ENCODE data around the gene HLA-DRA. TPM values are rescaled to one million over a fixed set of nuclear protein-coding genes. Genes with fewer than 3 reads are reported as not detected.

HLA-DRA gene
- total and polyA plus RNA-seq, 2 of the 4 experiments (the other 2 are of a cell fraction) = not detected

DNA sequence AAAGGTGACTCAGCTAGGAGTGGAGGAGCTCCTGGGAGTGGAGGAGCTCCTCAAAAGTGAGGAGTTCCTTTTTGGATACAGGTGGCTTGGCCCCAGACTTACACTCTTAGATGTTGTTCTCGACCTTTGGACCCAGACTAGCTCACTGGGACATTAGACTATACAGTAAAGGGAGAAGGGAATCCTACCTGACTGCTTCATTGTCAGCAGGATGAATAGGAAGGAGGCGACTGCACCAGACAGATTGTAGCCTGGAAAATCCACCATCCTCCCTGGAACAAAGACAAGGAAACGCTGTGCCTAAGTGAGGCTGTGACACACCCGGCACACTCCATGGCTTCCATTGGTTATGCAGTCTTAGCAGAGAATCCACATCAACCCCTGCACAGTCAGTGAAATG lies 32.8 kb upstream of the HLA-DRA start, which contains the start of gene BTNL2:
TSS of gene BTNL2 (minus strand) at position 325 of the 400 bp plus-strand sequence. CDS start at position 267, 58 bp downstream.
- dilution Hi-C loops (cut with HindIII; ENCODE audit: low sequenced_read_pairs, unreplicated experiment) = no loop called here
- Histone ChIP-seq H3K79me1 (ENCODE audit: low read depth in 1 of 2, low read length in 2 of 2) (no peaks in the 10 kb centered on the region), H2BK5ac (ENCODE audit: low read depth, low read length, poor library complexity, severe bottlenecking) (no peak within 1 kb of the TSS), H3K36me3 (ENCODE audit: control insufficient read depth, insufficient read depth, low read length) (no peaks in the 10 kb centered on the region), H4K20me1 (ENCODE audit: insufficient read depth, low read length) (no peaks in the 10 kb centered on the region), H3K23ac (ENCODE audit: low read depth, low read length) (no peak within 1 kb of the TSS), H3K9me3 (ENCODE audit: control insufficient read depth, insufficient read depth, low read length) (no peaks in the 10 kb centered on the region), H4K91ac (ENCODE audit: insufficient read depth, low read depth, low read length) (no peak within 1 kb of the TSS), H3K18ac (ENCODE audit: low read depth, low read length) (no peak within 1 kb of the TSS), H3K9me1 (ENCODE audit: insufficient read depth, low read length) (peaks cover 3% of the 10 kb centered on the region; the same call in 1 of the 2 replicates), H4K5ac (ENCODE audit: low read depth, low read length) (no peak within 1 kb of the TSS), H2BK15ac (ENCODE audit: low read depth, low read length) (no peak within 1 kb of the TSS), H3K27me3 (ENCODE audit: control insufficient read depth, insufficient read depth, low read length) (peaks cover 40% of the 10 kb centered on the region), H3K4me1 (ENCODE audit: control insufficient read depth, insufficient read depth, low read length) (no peaks in the 10 kb centered on the region), H3K56ac (ENCODE audit: extremely low read depth, insufficient read depth, low read length) (no peak within 1 kb of the TSS), H3K27ac (ENCODE audit: insufficient read depth, low read length) (no peak within 1 kb of the TSS), H3K9ac (ENCODE audit: low read depth, low read length) (no peak within 1 kb of the TSS), H3K4me3 (ENCODE audit: insufficient read depth, low read depth, low read length) (no peak within 1 kb of the TSS), H2AK9ac (replicated peaks; ENCODE audit: low read depth, low read length, poor library complexity) (no peak within 1 kb of the TSS), H4K8ac (ENCODE audit: low read depth in 2 of 2, low read length in 2 of 2) (no peak within 1 kb of the TSS), H3K4me2 (ENCODE audit: low read depth, low read length) (no peak within 1 kb of the TSS), H2AFZ (replicated peaks; ENCODE audit: low read length, poor library complexity) (peak within 1 kb of the TSS; percentile 72), H3K14ac (replicated peaks; ENCODE audit: low read depth, low read length) (no peak within 1 kb of the TSS), H2BK20ac (ENCODE audit: low read depth, low read length) (no peak within 1 kb of the TSS), H2BK120ac (ENCODE audit: low read depth, low read length) (no peak within 1 kb of the TSS), H3K4ac (ENCODE audit: low read depth, low read length) (no peak within 1 kb of the TSS), H2AK5ac (ENCODE audit: low read depth, low read length) (no peak within 1 kb of the TSS)
- CTCF ChIA-PET = no interaction called here
- no TSS peak for BruUV-seq (replicated peaks)
- in situ Hi-C loops (cut with MboI; ENCODE audit: low sequenced_read_pairs) = no loop called here
- TF ChIP-seq MAFK (IDR thresholded peaks at IDR 0.05; ENCODE audit: low read depth, low read length) (no peak), MXI1 (IDR thresholded peaks at IDR 0.05; ENCODE audit: borderline replicate concordance, low read depth, low read length) (no peak), MAZ (IDR thresholded peaks at IDR 0.05; ENCODE audit: borderline replicate concordance, low read depth, low read length) (no peak), ELK1 (IDR thresholded peaks at IDR 0.05; ENCODE audit: borderline replicate concordance, low read depth, low read length) (no peak), RAD21 (IDR thresholded peaks at IDR 0.05; ENCODE audit: low read length) (no peak), CTCF (conservative IDR thresholded peaks at IDR 0.05; ENCODE audit: low read depth, low read length) (no peak), NFE2L2 (IDR thresholded peaks at IDR 0.05; ENCODE audit: low read depth, low read length) (no peak), CHD1 (IDR thresholded peaks at IDR 0.05; ENCODE audit: low read depth, low read length) (no peak)
- POLR2A ChIA-PET (ENCODE audit: unreplicated experiment) = no interaction called here
- ATAC-seq (ENCODE audit: low read depth) (no peak), DNase-seq (no peak)
- WGBS, 2 experiments (ENCODE audit: extremely low coverage in 2 of 2, insufficient read length in 1 of 2) = no CpG with 5 or more reads among the region's 4 CpGs
- intact Hi-C loops (cut with micrococcal nuclease) = no loop called here
